Osteoblast (primary cell): Measurements from ENCODE around the gene GSTP1. TPM values are rescaled to one million over a fixed set of nuclear protein-coding genes. Genes with fewer than 3 reads are reported as not detected.
"Not testable (repeated sequence)": the region's sequence is repeated elsewhere in the genome, so short reads cannot be mapped to it uniquely, and the experiment has no call there.

Experiments
- DNase-seq: peaks from one replicate; pipeline ENCODE4 v3.0.0; 2011; ENCODE audit warnings: low spot score, mixed read lengths; ENCODE audit not compliant: insufficient read length; ENCODE audit errors: missing footprints
- H2AFZ ChIP-seq: 2 replicates; pipeline ENCODE4 v1.6.0; 2011; ENCODE audit warnings: mild to moderate bottlenecking, low read length
- H3K27ac ChIP-seq: 2 replicates; pipeline ENCODE4 v1.5.1; 2011; ENCODE audit warnings: mild to moderate bottlenecking, low read depth, low read length, moderate library complexity
- H3K27me3 ChIP-seq: 2 replicates; pipeline ENCODE4 v1.6.0; 2012; ENCODE audit warnings: mild to moderate bottlenecking, control low read depth, inconsistent platforms, low read length, moderate library complexity; ENCODE audit not compliant: insufficient read depth
- H3K36me3 ChIP-seq: 2 replicates; pipeline ENCODE4 v1.5.1; 2011; ENCODE audit warnings: mild to moderate bottlenecking, low read length, control low read depth, moderate library complexity; ENCODE audit not compliant: insufficient read depth
- H3K4me1 ChIP-seq: 2 replicates; pipeline ENCODE4 v1.5.1; 2011; ENCODE audit warnings: mild to moderate bottlenecking, low read length, control low read depth, moderate library complexity; ENCODE audit not compliant: insufficient read depth
- H3K4me2 ChIP-seq: 2 replicates; pipeline ENCODE4 v1.6.0; 2011; ENCODE audit warnings: mild to moderate bottlenecking, low read length; ENCODE audit not compliant: insufficient read depth
- H3K4me3 ChIP-seq: fragments of 200-600 bp; sonication (generic); 3 replicates; pipeline ENCODE4 v1.5.1; 2012; ENCODE audit warnings: mild to moderate bottlenecking, low read length, inconsistent platforms; ENCODE audit not compliant: insufficient read depth
- H3K79me2 ChIP-seq: 2 replicates; pipeline ENCODE4 v1.6.0; 2012; ENCODE audit warnings: mild to moderate bottlenecking, low read length, control low read depth, inconsistent platforms; ENCODE audit not compliant: insufficient read depth
- H3K9me3 ChIP-seq: 2 replicates; pipeline ENCODE4 v1.5.1; 2011; ENCODE audit warnings: low read depth, low read length, control low read depth
- H4K20me1 ChIP-seq: 2 replicates; pipeline ENCODE4 v1.6.0; 2012; ENCODE audit warnings: mild to moderate bottlenecking, low read length, control low read depth; ENCODE audit not compliant: insufficient read depth
- CTCF ChIP-seq: IDR thresholded peaks from 2 replicates; pipeline ENCODE4 v1.5.1; 2011; ENCODE audit warnings: mild to moderate bottlenecking, low read depth, low read length, moderate library complexity; ENCODE audit errors: extremely low read depth
- total RNA-seq: library from RNA; depleted of rRNA; stranded (reverse); fragments of >200 nt; gene quantifications from 2 replicates; pipeline ENCODE4 v1.2.3, GENCODE V29; 2012

GSTP1 gene
- total RNA-seq, 1 donor = 465 TPM

GRCh38 chr11:67599149-67599548 is 15.5 kb downstream of the GSTP1 start:
- no peak overlapping the region for H3K27ac ChIP-seq
- peaks cover 2% of the 10 kb centered on the region for H3K9me3 ChIP-seq
- no peak overlapping the region for H2AFZ ChIP-seq
- peaks cover 11% of the 10 kb centered on the region for H3K27me3 ChIP-seq
- DNase-seq = no peak
- no peak overlapping the region for H3K4me2 ChIP-seq
- no peaks in the 10 kb centered on the region for H3K79me2 ChIP-seq
- H3K4me3 ChIP-seq = no peak overlapping the region
- TF ChIP-seq CTCF = no peak
- no peaks in the 10 kb centered on the region for H3K4me1 ChIP-seq
- H3K36me3 ChIP-seq = no peaks in the 10 kb centered on the region
- no peaks in the 10 kb centered on the region for H4K20me1 ChIP-seq

- Histone ChIP-seq H3K4me1 (no peaks in the 10 kb centered on the region), H3K4me2 (no peak overlapping the region), H3K9me3 (peaks cover 2% of the 10 kb centered on the region)
Observed at GRCh38 chr11:67600324-67601029, 16.9 kb downstream of the GSTP1 start.

GRCh38 chr11:67601098-67601497 is 17.5 kb downstream of the GSTP1 start:
- peaks cover under 1% of the 10 kb centered on the region for H3K4me1 ChIP-seq
- no peak overlapping the region for H3K27ac ChIP-seq
- peaks cover 11% of the 10 kb centered on the region for H3K27me3 ChIP-seq
- DNase-seq = no peak
- H4K20me1 ChIP-seq = no peaks in the 10 kb centered on the region
- H3K4me3 ChIP-seq = no peak overlapping the region
- no peak overlapping the region for H3K4me2 ChIP-seq
- no peak for TF ChIP-seq CTCF
- peaks cover 2% of the 10 kb centered on the region for H3K9me3 ChIP-seq
- no peak overlapping the region for H2AFZ ChIP-seq
- no peaks in the 10 kb centered on the region for H3K36me3 ChIP-seq
- H3K79me2 ChIP-seq = no peaks in the 10 kb centered on the region

More at GRCh38 chr11:67600324-67601029, 16.9 kb downstream of the GSTP1 start:
- Histone ChIP-seq H3K27ac (no peak overlapping the region), H3K36me3 (no peaks in the 10 kb centered on the region), H2AFZ (no peak overlapping the region), H3K4me3 (no peak overlapping the region), H4K20me1 (no peaks in the 10 kb centered on the region), H3K27me3 (peaks cover 11% of the 10 kb centered on the region), H3K79me2 (no peaks in the 10 kb centered on the region)
- DNase-seq = no peak
- TF ChIP-seq CTCF = no peak

GRCh38 chr11:67604119-67604518 is 20.5 kb downstream of the GSTP1 start:
- H2AFZ ChIP-seq, H3K27ac ChIP-seq, H3K36me3 ChIP-seq, H3K4me2 ChIP-seq, H3K4me3 ChIP-seq, H4K20me1 ChIP-seq, H3K9me3 ChIP-seq, DNase-seq: not testable (repeated sequence)
- H3K4me1 ChIP-seq = peaks cover 13% of the 10 kb centered on the region
- H3K27me3 ChIP-seq = peaks cover 11% of the 10 kb centered on the region
- H3K79me2 ChIP-seq = peaks cover 18% of the 10 kb centered on the region
